ENCODE data around the gene JAK1.
A peak's percentile ranks its signal among the peaks of the same experiment; 100 is the strongest.

JAK1 gene

DNA sequence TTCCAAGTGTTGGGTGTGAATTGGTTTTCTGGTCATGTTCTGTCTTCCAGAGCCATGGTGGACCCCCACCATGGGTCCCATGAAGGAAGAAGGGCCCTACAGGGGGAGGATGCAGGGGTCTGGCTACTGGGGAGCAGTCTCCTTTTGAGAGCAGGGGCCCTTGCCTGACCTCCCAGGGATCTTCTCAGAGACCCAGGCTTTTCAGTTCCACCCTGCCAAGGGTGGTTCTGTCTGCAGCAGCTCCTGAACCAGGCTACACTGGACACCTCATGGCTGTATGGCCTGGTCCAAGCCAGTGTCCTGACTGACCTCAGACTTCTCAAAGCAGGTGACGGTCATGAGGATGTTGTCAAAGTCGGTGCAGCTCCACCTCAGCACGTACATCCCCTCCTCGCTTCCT is 109.0 kb downstream of the JAK1 start:
- DNase-seq: no peak

- DNase-seq: peak; percentile 61
Measured at GRCh38 chr1:64856553-64856952, 109.8 kb downstream of the JAK1 start.

DNA sequence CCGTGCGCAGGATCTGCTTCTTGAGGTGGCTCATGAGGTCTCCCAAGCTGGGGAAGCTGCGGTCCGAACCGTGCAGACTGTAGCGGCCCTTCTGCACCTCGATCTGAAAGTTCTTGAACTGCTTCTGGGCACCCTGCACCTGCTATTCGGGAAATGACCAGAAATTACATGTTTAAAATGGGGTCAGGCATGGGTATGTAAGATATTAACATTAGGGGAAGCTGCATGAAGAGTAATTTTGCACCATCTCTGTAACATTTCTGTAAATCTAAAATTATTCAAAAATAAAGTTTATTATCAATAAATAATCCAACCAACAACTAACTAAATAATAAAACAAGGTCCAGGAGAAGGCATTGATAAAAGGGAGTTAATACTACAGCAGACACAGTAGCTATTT is 110.8 kb downstream of the JAK1 start:
- no peak for DNase-seq

DNA sequence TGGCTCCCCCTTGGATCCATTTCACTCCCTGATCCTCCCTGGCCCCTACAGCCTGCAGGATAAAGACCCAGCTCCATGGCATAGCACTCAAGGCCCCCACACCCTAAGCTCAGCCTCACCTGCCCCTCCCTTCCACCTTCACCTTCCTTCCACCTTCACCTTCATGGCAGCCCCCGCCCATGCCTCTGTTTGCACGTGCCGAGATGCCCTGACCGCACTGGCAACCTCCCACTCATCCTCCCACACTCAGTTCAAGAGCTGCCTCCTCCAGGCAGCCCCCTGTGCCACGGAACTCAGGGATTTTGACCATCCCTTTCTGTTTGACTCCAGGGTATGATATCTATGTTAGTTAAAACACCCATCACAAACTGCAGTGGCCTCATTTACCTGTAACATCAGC is 111.7 kb downstream of the JAK1 start:
- no peak for DNase-seq

GRCh38 chr1:64851664-64852063 is 114.7 kb downstream of the JAK1 start:
- DNase-seq: no peak

DNA sequence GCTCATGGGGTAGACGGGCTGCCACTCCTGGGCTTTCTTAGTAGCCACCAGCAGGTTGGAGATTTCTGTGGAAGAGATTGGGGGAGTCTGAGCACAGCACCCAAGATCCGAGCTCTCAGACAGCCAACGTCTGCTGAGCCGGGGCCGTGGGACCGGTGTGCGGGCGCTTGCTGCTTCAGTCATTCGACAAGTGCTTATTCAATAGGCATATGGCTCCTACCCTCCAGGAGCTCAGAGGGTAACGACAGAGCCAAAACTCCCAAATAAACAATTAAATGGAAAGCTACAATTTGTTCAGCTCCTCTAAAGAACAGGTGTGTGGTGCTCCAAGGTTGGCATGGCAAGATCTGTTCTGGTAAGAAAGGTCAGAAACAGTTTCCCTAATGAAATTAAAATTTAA is 115.5 kb downstream of the JAK1 start:
- DNase-seq: no peak

DNA sequence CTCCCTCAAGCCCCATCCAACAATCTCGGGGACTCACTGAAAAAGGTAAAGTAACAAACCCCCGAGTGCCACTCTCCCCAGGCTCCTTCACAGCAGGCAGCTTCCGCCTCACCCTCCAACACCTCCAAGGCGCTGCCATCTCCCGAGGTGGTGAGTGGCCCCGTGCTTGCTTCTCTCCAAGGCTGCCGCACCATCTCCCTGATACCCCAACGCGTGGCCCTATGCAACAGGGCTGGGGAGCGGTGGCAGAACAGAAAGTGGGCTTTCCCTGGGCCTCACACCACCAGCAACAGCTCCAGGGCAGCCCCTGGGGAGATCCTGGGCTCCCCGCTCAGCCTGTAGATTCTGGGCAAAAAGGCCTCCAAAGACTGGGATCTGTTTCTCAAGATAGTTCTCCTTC is 116.4 kb downstream of the JAK1 start:
- no peak for DNase-seq

DNA sequence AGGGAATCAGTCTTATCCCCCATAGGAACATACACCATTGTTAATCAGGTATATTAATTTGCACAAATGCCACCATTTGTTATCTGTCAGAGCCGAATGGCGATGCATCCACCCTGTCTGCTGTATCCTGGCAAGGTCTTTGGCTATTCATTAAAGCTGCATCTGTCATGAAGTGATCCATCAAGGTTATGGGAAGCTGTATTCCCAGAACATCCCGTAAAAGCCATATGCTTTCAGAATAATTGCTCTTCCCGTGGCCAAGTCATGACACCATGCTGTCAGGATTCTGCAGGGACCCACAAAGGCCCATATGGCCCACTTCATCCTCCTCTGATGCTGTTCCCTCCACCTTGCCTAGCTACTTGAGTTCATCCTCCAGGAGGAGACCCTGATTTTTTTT is 117.5 kb downstream of the JAK1 start:
- DNase-seq: peak; percentile 46

GRCh38 chr1:64848136-64848535 is 118.2 kb downstream of the JAK1 start:
- DNase-seq: no peak

GRCh38 chr1:64847666-64848065 is 118.7 kb downstream of the JAK1 start:
- DNase-seq: no peak

- DNase-seq: no peak
Measured at GRCh38 chr1:64846573-64847430, 119.5 kb downstream of the JAK1 start.

- DNase-seq: no peak
Measured at GRCh38 chr1:64845831-64846425, 120.4 kb downstream of the JAK1 start.

GRCh38 chr1:64844609-64845008 is 121.7 kb downstream of the JAK1 start:
- DNase-seq: no peak

- DNase-seq: no peak
Measured at GRCh38 chr1:64844175-64844574, 122.2 kb downstream of the JAK1 start.

DNA sequence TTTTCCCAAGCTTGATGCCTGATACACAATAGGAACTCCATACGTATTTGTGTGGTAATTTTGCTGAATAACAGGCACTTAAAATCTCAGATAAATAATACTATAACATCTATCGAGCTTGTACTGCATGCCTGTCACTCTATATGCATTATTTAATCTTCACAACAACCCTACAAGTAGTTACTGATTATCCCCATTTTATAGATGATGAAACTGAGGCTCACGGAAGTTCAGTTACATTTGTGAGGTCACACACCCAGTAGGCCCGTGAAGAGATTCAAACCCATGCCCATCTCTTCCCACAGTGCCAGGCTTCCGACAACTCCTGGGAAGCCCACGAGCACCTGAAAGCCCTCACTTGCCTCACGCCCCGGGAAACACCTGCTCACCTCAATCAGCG is 122.7 kb downstream of the JAK1 start:
- no peak for DNase-seq

DNA sequence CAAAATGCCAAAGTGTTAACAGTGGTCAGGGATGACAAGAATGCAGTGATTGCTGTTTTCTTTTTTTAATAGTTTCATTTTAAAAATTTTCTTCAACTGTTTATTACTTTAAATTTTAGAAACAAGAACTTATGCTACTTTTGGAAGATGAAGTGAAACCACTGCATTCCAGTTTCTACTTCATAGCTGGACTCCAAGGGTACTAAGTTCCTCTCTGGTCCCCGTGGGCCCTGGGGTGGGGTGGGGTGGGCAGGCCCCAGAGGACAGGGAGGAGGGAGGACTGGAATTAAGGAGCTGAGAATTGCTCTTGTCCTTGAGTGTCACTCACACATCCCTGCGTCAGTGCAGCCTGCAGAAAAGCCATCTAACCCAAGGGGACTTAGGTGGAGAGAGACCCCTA is 124.1 kb downstream of the JAK1 start:
- no peak for DNase-seq

- DNase-seq: no peak
Measured at GRCh38 chr1:64841330-64842065, 124.9 kb downstream of the JAK1 start.

- DNase-seq: no peak
Measured at GRCh38 chr1:64839732-64840405, 126.5 kb downstream of the JAK1 start.

DNA sequence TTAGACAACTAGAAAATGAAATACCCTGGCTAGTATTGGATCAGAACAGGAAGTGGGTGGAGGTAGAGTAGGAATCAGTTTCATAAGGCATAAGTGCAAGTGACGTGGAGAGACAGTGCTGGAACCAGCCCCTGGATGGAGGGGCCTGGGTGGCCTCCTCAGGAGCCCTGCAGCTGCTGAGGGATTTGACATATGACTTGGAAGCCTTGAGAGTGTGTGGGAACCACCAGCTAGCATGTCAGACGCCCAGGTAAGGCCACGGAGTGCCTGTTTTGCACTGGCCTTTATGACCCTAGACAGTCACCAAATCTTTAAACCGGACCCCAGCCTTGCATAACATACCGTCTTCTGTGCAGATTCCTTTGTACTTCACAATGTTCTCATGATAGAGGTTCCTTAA is 127.1 kb downstream of the JAK1 start:
- DNase-seq: no peak

GRCh38 chr1:64838486-64838885 is 127.9 kb downstream of the JAK1 start:
- DNase-seq: no peak

- no peak for DNase-seq
Measured at GRCh38 chr1:64836802-64837201, 129.5 kb downstream of the JAK1 start.

GRCh38 chr1:64834734-64835133 is 131.6 kb downstream of the JAK1 start:
- no peak for DNase-seq

GRCh38 chr1:64830030-64830651 is 136.2 kb downstream of the JAK1 start:
- no peak for DNase-seq
